ENCODE results near the gene COL1A1. TPM values are rescaled to one million over a fixed set of nuclear protein-coding genes. Genes with fewer than 3 reads are reported as not detected.

COL1A1 gene
- total and polyA plus RNA-seq, 4 donors, result 8.3 to 72.5 (median 35.8) TPM

DNA sequence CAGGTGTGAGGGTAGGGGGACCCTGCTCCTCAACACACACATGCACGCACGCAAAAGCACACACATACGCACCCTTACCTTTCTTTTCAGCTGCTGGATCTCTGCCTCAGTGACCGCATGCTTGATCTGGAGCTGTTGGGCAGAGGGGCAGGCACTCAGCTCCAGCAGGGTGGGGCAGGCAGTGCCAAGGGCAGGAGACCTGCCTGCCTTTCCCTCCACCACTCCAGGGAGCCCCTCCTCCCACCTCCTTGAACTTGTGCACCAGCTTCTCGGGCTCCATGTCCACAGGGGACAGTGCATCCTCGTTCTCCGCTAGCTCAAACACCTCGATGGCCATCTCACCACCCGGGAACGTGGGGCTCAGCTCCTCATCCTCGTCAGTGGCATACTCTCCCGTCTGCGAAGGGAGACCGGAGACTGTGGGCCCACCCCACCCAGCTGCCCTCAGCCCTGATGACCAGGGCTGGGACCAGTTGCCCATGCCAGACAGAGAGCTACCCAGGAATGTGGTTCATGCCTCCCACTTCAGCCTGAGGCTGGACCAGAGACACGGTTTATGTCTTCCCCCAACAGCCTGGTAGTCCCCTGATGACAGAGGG, 62.1 kb downstream of the COL1A1 start (continued):
- no peak for TF ChIP-seq EGR1 (IDR thresholded peaks at IDR 0.05; ENCODE audit: low read depth in 2 of 2)
- TF ChIP-seq, protein P1, sequence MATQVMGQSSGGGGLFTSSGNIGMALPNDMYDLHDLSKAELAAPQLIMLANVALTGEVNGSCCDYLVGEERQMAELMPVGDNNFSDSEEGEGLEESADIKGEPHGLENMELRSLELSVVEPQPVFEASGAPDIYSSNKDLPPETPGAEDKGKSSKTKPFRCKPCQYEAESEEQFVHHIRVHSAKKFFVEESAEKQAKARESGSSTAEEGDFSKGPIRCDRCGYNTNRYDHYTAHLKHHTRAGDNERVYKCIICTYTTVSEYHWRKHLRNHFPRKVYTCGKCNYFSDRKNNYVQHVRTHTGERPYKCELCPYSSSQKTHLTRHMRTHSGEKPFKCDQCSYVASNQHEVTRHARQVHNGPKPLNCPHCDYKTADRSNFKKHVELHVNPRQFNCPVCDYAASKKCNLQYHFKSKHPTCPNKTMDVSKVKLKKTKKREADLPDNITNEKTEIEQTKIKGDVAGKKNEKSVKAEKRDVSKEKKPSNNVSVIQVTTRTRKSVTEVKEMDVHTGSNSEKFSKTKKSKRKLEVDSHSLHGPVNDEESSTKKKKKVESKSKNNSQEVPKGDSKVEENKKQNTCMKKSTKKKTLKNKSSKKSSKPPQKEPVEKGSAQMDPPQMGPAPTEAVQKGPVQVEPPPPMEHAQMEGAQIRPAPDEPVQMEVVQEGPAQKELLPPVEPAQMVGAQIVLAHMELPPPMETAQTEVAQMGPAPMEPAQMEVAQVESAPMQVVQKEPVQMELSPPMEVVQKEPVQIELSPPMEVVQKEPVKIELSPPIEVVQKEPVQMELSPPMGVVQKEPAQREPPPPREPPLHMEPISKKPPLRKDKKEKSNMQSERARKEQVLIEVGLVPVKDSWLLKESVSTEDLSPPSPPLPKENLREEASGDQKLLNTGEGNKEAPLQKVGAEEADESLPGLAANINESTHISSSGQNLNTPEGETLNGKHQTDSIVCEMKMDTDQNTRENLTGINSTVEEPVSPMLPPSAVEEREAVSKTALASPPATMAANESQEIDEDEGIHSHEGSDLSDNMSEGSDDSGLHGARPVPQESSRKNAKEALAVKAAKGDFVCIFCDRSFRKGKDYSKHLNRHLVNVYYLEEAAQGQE (IDR thresholded peaks at IDR 0.05), result no peak
- TF ChIP-seq NR2F2 (IDR thresholded peaks at IDR 0.05), result no peak

DNA sequence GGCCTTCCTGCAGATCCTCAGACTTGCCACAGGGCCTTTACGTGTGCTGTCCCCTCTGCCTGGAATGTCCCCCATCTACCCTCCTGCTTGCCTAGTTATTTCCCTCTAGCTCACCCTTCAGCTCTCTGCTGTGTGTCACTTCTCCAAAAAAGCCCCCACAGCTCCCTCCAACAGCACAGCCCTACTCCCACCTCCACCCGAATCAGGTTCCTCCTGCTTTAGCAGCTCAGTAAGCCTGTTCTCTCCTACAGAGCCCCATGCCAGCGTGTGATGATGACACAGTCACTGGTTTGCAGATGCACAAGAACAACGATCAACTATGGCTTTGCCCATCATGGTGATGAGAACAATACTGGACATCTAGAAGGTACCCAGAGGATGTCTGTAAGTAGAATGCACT, 64.4 kb downstream of the COL1A1 start:
- Histone ChIP-seq H3K4me3 (ENCODE audit: low read depth in 1 of 3, low read length in 3 of 3) (no peak overlapping the region), H3K27me3 (ENCODE audit: control insufficient read depth in 4 of 4, insufficient read depth in 4 of 4, low read length in 3 of 4) (no peaks in the 10 kb centered on the region), H3K9ac (ENCODE audit: low read depth in 1 of 2, low read length in 2 of 2) (no peak overlapping the region), H3K9me3 (ENCODE audit: control insufficient read depth in 4 of 4, low read length in 3 of 4) (no peaks in the 10 kb centered on the region), H3K27ac (ENCODE audit: low read depth in 1 of 2, low read length in 2 of 2) (no peak overlapping the region), H3K4me1 (ENCODE audit: control insufficient read depth in 4 of 4, insufficient read depth in 4 of 4, low read length in 3 of 4) (peaks cover 0 to 10% (median 3%) of the 10 kb centered on the region in 4 donors), H3K36me3 (ENCODE audit: control insufficient read depth in 4 of 4, insufficient read depth in 3 of 4, low read depth in 1 of 4, low read length in 3 of 4) (peaks cover 9 to 38% (median 22%) of the 10 kb centered on the region in 4 donors)
- no peak for DNase-seq (ENCODE audit: low spot score)
- TF ChIP-seq, protein P2, sequence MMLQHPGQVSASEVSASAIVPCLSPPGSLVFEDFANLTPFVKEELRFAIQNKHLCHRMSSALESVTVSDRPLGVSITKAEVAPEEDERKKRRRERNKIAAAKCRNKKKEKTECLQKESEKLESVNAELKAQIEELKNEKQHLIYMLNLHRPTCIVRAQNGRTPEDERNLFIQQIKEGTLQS (IDR thresholded peaks at IDR 0.05), result no peak
- WGBS, result 95% methylated on average over 4 of the region's 4 CpGs

DNA sequence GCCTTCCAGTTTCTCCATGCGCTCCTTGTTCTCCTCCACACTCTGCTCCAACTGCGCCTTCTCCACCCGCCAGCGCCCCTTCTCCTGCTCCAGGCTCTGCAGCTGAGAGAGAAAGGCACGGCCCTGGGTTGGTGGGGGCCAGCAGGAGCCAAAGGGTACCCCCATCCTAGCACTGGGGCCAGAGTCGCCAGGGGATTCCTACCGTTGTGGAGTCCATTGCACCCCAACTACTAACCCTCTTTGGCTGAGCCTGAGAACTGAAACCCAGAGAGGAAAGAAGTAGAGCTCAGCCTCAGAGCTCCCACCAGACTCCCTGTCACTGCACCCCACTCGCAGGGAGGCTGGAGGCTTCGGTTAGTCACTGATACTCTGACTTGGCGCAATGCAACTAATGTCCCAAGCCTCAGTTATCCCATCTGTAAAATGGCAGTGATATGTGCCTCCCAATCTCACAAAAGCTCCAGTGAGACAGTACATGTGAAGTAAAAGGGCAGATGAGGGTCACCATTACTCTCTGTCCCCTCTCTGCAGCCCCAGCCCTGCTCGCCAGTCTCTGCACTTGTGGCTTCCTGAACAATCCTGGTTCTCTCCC, 65.2 kb downstream of the COL1A1 start:
- H3K36me3 ChIP-seq (ENCODE audit: control insufficient read depth in 4 of 4, insufficient read depth in 3 of 4, low read depth in 1 of 4, low read length in 3 of 4), result peaks cover 8 to 38% (median 20%) of the 10 kb centered on the region in 4 donors
- no peak for DNase-seq (ENCODE audit: low spot score)
- no peaks in the 10 kb centered on the region for H3K9me3 ChIP-seq (ENCODE audit: control insufficient read depth in 4 of 4, low read length in 3 of 4)
- no peak overlapping the region for H3K9ac ChIP-seq (ENCODE audit: low read depth in 1 of 2, low read length in 2 of 2)
- WGBS, result 93% methylated on average over 11 of the region's 11 CpGs
- TF ChIP-seq, protein P1 (IDR thresholded peaks at IDR 0.05), result no peak
- TF ChIP-seq TAF1 (conservative IDR thresholded peaks at IDR 0.05) (no peak), JUND (IDR thresholded peaks at IDR 0.05) (no peak)
- peaks cover 0 to 10% (median 3%) of the 10 kb centered on the region in 4 donors for H3K4me1 ChIP-seq (ENCODE audit: control insufficient read depth in 4 of 4, insufficient read depth in 4 of 4, low read length in 3 of 4)
- no peaks in the 10 kb centered on the region for H3K27me3 ChIP-seq (ENCODE audit: control insufficient read depth in 4 of 4, insufficient read depth in 4 of 4, low read length in 3 of 4)
- no peak overlapping the region for H3K4me3 ChIP-seq (ENCODE audit: low read depth in 1 of 3, low read length in 3 of 3)
- no peak overlapping the region for H3K27ac ChIP-seq (ENCODE audit: low read depth in 1 of 2, low read length in 2 of 2)

Data from liver (tissue), 9 donors.